Stimulated activated naive CD8-positive, alpha-beta T cell treated with anti-CD3 and anti-CD28 coated beads, Interleukin-15, Interleukin-2, amounts not matched to agents 100 ng/mL and 50 ng/mL, for 24 hours (primary cell): ENCODE measurements around the gene YJEFN3.
A peak's percentile ranks its signal among the peaks of the same experiment; 100 is the strongest.

Source experiments
- H3K27ac Mint-ChIP-seq: one replicate; pipeline ENCODE4 v1.8.0; 2021; ENCODE audit warnings: mild to moderate bottlenecking, mixed read lengths
- H3K27me3 Mint-ChIP-seq: one replicate; pipeline ENCODE4 v1.8.0; 2021; ENCODE audit warnings: mixed read lengths
- H3K36me3 Mint-ChIP-seq: one replicate; pipeline ENCODE4 v1.8.0; 2021; ENCODE audit warnings: low read depth, mixed read lengths
- H3K4me1 Mint-ChIP-seq: one replicate; pipeline ENCODE4 v1.8.0; 2021; ENCODE audit warnings: low read depth, mixed read lengths
- H3K4me3 Mint-ChIP-seq: one replicate; pipeline ENCODE4 v1.8.0; 2021; ENCODE audit warnings: mild to moderate bottlenecking, mixed read lengths
- H3K9me3 Mint-ChIP-seq: one replicate; pipeline ENCODE4 v1.8.0; 2021; ENCODE audit warnings: mixed read lengths

The YJEFN3 gene

DNA sequence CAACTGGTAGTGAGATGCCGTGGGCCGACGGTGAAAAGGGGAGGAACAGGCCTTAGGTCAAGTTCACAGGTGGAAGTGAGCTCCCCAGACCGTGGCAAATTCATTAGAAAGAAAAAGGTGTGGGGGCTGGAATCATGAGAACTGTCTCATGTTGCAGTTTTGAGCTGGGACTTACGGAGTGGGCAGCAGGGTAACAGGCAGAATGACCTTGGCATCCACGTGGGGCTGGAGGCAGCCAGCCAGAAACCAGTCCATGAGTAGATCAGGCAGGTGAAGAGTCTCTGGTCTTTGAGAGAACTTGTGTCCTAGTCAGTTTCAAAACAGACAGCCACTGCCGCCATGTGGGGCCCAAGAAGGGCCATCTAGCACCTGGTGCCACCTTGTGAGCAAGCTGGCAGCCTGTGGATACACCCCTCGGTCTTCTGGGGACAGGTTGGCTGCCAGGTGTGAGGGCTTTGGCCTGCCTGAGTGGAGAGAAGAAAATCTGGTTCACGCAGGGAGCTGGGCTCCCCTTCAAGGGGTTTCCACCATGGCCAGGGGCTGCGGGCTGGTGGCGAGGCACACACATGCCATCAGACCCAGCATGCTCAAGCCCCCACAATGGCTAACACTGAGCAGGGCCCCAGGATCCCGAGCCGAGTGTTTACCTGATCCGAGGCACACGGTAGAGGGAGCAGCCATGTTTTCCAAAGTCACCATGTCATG is 37.2 kb upstream of the YJEFN3 start:
- Mint-ChIP-seq H3K27me3 (no peaks in the 10 kb centered on the region), H3K36me3 (peaks cover 42% of the 10 kb centered on the region), H3K9me3 (no peaks in the 10 kb centered on the region), H3K4me1 (peaks cover 42% of the 10 kb centered on the region), H3K4me3 (no peak overlapping the region), H3K27ac (no peak overlapping the region)

DNA sequence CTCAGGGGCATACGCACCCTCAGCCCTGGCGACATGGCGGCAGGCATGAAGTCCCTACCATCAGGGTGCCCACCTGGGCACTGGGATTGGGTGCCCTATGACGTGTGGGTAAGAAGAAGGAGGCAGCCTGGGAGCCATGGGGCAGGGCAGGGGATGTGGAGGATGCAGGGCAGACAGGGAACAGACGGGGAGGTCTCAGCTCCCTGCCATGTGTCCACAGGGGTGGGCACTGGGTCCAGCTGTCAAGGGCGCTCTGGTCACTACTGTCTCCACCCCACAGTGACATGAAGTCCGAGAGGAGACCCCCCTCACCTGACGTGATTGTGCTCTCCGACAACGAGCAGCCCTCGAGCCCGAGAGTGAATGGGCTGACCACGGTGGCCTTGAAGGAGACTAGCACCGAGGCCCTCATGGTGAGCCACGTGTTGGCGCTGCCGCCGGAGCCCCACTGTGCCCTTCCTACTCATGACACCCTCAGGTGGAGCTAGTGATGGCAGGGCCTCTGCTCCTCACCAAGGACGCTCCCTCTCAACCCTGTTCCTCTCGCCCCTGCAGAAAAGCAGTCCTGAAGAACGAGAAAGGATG is 36.6 kb upstream of the YJEFN3 start:
- H3K36me3 Mint-ChIP-seq = peaks cover 46% of the 10 kb centered on the region
- H3K9me3 Mint-ChIP-seq = no peaks in the 10 kb centered on the region
- no peaks in the 10 kb centered on the region for H3K27me3 Mint-ChIP-seq
- H3K4me3 Mint-ChIP-seq = no peak overlapping the region
- peaks cover 36% of the 10 kb centered on the region for H3K4me1 Mint-ChIP-seq
- H3K27ac Mint-ChIP-seq = peak overlapping the region; percentile 32

DNA sequence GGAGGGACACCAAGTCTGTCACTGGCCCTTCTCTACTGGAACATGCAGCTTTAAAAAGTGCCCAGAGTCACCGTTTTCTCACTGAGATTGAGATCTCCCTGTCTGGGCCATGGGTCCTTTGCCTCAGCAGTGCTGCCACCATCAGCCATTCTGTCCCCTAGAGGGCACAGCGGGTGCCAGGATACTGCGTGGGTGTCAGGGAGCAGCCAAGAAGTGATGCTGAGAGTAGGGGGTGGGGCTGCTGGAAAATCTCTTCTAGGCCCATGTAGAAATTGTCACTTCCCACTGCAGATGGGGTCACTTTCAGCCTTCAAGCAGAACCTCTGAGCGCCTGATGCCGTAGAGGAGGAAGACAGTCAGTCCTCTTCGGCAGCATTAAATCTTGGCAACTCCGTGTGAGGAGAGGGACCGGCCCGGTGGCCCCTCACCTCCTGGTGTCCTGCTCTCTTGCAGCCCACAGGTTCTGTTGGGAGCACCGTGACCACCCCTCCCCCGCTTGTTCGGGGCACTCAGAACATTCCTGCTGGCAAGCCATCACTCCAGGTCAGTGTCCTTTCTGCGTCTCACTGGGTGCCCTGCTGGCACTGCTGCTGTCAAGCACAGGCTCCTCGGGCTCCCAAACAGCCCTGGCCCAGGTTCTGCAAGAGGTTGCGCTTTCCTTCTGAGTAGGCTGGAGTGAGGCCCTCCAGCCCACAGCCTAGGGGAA is 34.7 kb upstream of the YJEFN3 start:
- peaks cover 50% of the 10 kb centered on the region for H3K36me3 Mint-ChIP-seq
- peak overlapping the region; percentile 31 for H3K27ac Mint-ChIP-seq
- H3K4me1 Mint-ChIP-seq = peaks cover 17% of the 10 kb centered on the region
- no peaks in the 10 kb centered on the region for H3K27me3 Mint-ChIP-seq
- H3K4me3 Mint-ChIP-seq = no peak overlapping the region
- H3K9me3 Mint-ChIP-seq = no peaks in the 10 kb centered on the region

DNA sequence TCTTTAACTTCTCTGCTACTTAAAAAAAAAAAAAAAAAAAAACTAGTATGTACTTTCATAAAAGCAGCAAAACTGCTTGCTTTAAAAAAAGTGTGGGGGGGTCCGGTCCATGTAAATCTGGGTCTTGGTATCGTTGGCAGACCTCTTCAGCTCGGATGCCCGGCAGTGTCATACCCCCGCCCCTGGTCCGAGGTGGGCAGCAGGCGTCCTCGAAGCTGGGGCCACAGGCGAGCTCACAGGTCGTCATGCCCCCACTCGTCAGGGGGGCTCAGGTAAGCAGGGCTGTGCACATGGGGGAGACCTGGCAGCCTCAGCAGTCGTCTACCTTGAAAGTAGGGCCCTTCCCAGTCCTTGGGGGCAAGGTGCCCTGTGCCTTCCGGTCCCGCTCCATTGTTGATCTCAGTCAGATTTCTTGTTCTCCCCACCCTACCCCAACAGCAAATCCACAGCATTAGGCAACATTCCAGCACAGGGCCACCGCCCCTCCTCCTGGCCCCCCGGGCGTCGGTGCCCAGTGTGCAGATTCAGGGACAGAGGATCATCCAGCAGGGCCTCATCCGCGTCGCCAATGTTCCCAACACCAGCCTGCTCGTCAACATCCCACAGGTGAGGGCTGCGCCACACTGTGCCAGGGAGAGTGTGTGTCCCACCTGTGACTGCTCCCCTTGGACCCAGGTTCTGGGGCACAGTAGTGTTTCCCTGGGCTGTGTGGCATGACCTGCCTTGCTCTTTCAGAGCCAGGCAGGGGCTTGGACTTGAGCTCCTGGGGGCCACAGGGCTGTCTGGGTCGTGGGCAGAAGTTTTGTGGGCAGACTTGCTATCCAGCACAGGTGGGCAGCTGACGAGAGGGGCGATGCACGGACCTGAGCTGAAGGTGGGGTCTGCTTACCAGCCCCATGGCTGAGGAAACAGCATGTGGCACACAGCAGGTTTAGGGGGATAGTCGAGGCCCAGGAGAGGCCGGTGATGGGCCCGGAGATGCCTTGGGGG is 32.8 kb upstream of the YJEFN3 start:
- H3K4me3 Mint-ChIP-seq = no peak overlapping the region
- peaks cover 42% of the 10 kb centered on the region for H3K36me3 Mint-ChIP-seq
- no peak overlapping the region for H3K27ac Mint-ChIP-seq
- no peaks in the 10 kb centered on the region for H3K27me3 Mint-ChIP-seq
- H3K9me3 Mint-ChIP-seq = no peaks in the 10 kb centered on the region
- no peaks in the 10 kb centered on the region for H3K4me1 Mint-ChIP-seq

DNA sequence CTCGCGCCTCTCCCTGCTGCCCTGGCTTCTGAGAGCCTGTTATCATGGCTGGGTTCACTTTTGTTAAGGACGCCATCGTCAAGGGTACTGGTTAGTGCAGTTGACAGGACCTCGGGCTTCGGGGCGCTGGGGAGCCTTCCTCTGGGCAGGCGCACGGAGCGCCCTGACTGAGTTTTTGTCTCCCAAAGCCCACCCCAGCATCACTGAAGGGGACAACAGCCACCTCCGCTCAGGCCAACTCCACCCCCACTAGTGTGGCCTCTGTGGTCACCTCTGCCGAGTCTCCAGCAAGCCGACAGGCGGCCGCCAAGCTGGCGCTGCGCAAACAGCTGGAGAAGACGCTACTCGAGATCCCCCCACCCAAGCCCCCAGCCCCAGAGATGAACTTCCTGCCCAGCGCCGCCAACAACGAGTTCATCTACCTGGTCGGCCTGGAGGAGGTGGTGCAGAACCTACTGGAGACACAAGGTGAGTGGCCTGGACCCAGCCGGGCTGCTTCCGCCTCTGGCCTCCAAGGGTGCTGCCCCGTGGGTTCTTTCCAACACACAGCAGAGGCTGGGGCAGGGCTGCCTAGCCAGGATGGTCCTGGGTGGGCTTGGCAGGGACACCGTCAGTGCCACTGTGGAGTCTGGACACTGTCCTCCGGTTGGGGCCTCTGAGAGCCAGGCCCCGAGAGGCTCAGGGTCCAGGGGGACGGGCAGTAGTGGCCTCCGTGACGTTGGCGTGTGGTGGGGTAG is 30.3 kb upstream of the YJEFN3 start:
- Mint-ChIP-seq H3K27ac (peak overlapping the region; percentile 63), H3K27me3 (no peaks in the 10 kb centered on the region), H3K9me3 (no peaks in the 10 kb centered on the region), H3K36me3 (peaks cover 45% of the 10 kb centered on the region), H3K4me3 (no peak overlapping the region), H3K4me1 (no peaks in the 10 kb centered on the region)

DNA sequence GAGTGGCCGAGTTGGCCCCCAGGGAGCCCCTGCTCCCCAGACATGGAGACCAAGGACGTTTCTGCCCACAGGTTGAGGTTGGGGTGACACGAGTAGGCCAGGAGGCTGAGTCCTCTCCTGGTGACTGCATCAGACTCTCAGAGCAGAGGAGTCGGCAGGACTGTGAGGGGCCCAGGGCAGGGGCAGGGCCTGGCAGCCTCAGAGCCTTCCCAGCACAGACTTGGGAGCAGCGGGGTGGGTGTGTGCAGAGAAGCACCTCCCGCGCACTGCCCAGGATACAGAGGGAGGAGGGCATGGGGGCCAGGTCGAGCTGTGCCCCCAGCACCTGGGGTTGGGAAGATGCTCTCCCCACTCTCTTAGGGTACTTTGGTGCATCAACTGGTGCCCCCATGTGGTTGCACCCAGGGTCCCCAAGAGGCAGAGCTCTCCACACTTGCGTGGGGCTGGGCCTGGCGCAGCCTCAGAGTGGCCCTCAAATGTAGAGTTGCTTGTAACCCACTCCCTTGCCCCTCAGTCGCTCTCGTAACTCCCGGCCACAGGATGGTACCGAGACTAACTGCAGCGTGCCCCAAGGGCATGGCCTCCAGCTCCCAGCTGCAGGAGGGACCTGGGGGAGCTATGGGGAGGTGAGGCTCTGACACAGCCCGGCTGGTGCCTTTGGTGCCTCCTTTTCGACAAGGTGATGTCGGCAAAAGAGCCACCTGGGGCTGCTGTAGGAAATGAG is 29.3 kb upstream of the YJEFN3 start:
- H3K4me1 Mint-ChIP-seq = no peaks in the 10 kb centered on the region
- peaks cover 46% of the 10 kb centered on the region for H3K36me3 Mint-ChIP-seq
- no peaks in the 10 kb centered on the region for H3K27me3 Mint-ChIP-seq
- H3K9me3 Mint-ChIP-seq = no peaks in the 10 kb centered on the region
- H3K27ac Mint-ChIP-seq = no peak overlapping the region
- no peak overlapping the region for H3K4me3 Mint-ChIP-seq

DNA sequence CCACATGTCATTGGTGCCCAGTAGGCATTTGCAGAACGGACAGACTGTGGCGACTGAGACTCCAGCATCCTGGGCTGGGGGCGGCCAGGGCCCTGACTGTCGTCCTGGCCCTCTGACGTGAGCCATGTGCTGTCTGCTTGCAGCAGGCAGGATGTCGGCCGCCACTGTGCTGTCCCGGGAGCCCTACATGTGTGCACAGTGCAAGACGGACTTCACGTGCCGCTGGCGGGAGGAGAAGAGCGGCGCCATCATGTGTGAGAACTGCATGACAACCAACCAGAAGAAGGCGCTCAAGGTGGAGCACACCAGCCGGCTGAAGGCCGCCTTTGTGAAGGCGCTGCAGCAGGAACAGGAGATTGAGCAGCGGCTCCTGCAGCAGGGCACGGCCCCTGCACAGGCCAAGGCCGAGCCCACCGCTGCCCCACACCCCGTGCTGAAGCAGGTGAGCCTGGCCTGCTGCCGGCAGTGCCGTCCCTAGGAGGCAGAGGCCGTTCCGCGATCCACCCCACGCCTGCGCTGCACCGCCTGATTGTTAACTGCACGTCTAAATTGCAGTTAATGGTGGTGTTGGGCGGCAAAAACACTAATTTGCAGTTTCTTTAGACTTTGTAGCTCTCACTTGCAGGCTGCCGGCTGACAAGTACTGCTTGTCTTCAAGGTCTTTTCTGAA is 27.6 kb upstream of the YJEFN3 start:
- H3K27me3 Mint-ChIP-seq = no peaks in the 10 kb centered on the region
- no peak overlapping the region for H3K27ac Mint-ChIP-seq
- H3K4me1 Mint-ChIP-seq = no peaks in the 10 kb centered on the region
- H3K36me3 Mint-ChIP-seq = peaks cover 40% of the 10 kb centered on the region
- no peaks in the 10 kb centered on the region for H3K9me3 Mint-ChIP-seq
- H3K4me3 Mint-ChIP-seq = no peak overlapping the region

DNA sequence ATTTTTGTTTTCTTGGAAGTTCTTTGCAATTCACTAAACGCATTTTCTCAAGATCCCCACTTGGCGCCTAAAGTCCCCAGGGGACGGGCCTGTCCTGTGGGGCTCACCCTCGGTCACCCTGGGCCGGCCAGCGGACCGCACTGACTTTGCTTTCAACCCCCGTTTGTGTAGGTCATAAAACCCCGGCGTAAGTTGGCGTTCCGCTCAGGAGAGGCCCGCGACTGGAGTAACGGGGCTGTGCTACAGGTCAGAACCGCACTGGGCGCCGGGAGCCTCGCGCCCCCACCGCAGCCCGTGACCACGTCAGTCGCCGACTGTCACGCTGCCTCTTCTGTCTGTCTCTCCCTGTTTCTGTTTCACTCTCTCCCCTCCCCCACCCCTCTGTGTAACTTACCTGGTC is 26.9 kb upstream of the YJEFN3 start:
- peaks cover 41% of the 10 kb centered on the region for H3K36me3 Mint-ChIP-seq
- H3K9me3 Mint-ChIP-seq = no peaks in the 10 kb centered on the region
- no peak overlapping the region for H3K4me3 Mint-ChIP-seq
- H3K27me3 Mint-ChIP-seq = no peaks in the 10 kb centered on the region
- no peak overlapping the region for H3K27ac Mint-ChIP-seq
- no peaks in the 10 kb centered on the region for H3K4me1 Mint-ChIP-seq

DNA sequence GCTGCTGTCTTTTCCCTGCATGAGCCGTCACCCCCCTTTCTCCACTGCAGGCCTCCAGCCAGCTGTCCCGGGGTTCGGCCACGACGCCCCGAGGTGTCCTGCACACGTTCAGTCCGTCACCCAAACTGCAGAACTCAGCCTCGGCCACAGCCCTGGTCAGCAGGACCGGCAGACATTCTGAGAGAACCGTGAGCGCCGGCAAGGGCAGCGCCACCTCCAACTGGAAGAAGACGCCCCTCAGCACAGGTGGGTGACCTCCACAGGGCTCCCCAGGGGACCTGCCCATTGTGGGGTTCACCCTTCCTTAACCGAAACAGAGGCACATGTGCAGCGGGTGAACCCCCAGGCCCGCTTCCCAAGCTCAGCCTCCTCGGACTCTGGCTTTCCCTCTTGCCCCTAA is 26.4 kb upstream of the YJEFN3 start:
- no peaks in the 10 kb centered on the region for H3K9me3 Mint-ChIP-seq
- no peaks in the 10 kb centered on the region for H3K27me3 Mint-ChIP-seq
- no peak overlapping the region for H3K4me3 Mint-ChIP-seq
- no peak overlapping the region for H3K27ac Mint-ChIP-seq
- peaks cover 43% of the 10 kb centered on the region for H3K36me3 Mint-ChIP-seq
- H3K4me1 Mint-ChIP-seq = no peaks in the 10 kb centered on the region

DNA sequence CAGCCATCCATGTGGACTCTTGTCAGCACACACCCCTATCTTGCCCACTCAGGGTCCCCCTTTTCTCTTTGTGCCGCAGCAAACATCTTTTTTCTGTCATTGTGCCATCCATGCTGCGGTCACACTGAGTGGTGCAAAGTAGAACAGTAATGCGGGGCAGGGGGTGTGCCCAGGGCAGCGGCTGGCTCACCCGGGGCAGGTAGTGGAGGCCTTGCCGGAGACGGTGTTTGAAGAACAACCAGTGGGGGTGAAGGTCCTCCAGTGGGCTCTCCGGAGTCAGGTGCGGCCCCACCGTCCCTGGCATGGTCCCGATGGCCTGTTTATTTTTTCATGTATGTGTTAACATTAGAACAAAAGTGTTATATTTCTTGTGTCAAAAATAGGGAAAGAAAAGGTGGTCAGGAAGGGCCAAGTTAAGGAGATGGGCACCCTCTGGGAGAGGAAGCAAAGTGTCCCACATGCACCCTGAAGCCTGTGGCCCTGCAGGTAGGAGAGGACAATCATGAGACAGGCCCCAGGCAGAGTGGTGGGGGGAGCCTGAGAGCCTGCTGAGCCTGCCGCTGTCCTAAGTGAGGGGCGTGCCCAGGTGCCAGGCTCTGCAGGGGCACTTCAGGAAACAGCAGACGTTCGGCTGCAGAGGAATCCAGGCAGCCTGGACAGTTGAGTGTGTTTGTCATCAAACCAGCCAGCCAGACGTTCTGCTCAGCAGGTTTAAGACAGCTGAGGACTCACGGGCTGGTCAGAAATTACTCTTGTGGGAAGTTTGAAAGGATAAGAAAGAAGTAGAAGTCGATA is 25.7 kb upstream of the YJEFN3 start:
- Mint-ChIP-seq H3K9me3 (no peaks in the 10 kb centered on the region), H3K27ac (no peak overlapping the region), H3K4me3 (no peak overlapping the region), H3K27me3 (no peaks in the 10 kb centered on the region), H3K36me3 (peaks cover 49% of the 10 kb centered on the region), H3K4me1 (no peaks in the 10 kb centered on the region)

DNA sequence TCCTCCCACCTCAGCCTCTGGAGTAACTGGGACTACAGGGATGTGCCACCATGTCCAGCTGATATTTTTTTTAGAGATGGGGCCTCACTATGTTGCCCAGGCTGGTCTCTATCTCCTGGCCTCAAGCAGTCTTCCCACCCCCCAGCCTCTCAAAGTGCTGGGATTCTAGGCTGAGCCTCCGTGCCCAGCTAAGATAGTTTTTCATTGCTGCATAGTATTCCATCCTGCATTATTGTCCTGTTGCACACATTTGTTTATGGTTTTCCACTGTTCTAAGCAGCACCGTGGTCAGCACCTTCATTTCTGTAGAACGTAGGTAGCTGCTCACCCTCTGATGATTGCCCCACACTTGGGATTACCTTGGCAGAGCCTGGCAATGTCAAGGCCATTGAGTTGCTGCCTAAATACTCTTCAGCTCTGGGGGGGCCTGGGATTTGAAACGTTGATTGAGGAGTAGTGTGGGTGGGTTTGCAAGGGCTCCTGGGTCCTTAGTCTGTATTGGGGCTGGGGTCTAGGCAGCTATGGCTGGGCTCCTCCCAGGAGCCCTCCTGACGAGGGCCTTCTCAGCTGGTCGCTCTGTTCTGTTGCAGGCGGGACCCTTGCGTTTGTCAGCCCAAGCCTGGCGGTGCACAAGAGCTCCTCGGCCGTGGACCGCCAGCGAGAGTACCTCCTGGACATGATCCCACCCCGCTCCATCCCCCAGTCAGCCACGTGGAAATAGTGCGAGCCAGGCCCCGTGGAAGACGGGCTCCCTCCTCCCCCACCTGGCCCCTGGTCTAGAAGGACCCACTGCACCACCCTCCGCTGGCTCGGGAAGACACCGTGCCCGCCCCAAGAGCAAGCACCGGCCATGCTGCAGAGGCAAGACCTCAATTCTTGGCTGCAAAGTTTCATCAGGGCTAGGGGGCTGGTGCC is 23.7 kb upstream of the YJEFN3 start:
- no peak overlapping the region for H3K27ac Mint-ChIP-seq
- no peaks in the 10 kb centered on the region for H3K27me3 Mint-ChIP-seq
- no peak overlapping the region for H3K4me3 Mint-ChIP-seq
- H3K4me1 Mint-ChIP-seq = no peaks in the 10 kb centered on the region
- H3K36me3 Mint-ChIP-seq = peaks cover 43% of the 10 kb centered on the region
- no peaks in the 10 kb centered on the region for H3K9me3 Mint-ChIP-seq
